NCI-H69 (cell line): Measurements from ENCODE around the gene DLEC1.
A peak's percentile ranks its signal among the peaks of the same experiment; 100 is the strongest.

Experiments
- DNase-seq: peaks from one replicate; lab custom pipeline; 2025; lab: John Stamatoyannopoulos, UW

The DLEC1 gene

GRCh38 chr3:38001456-38002081, 37.4 kb upstream of the DLEC1 start:
- peak; percentile 6 for DNase-seq

GRCh38 chr3:38002291-38002876, 36.6 kb upstream of the DLEC1 start:
- DNase-seq = no peak

GRCh38 chr3:38002940-38003339, 36.1 kb upstream of the DLEC1 start:
- DNase-seq = no peak

- DNase-seq = peak; percentile 19
These were observed 35.6 kb upstream of the DLEC1 start for GRCh38 chr3:38003371-38003816.

- DNase-seq = no peak
These were observed 35.1 kb upstream of the DLEC1 start for GRCh38 chr3:38003817-38004414.

- peak; percentile 60 for DNase-seq
These were observed 34.5 kb upstream of the DLEC1 start for GRCh38 chr3:38004415-38005075.

- no peak for DNase-seq
These were observed 33.7 kb upstream of the DLEC1 start for GRCh38 chr3:38005076-38006020.

- no peak for DNase-seq
These were observed 33.0 kb upstream of the DLEC1 start for GRCh38 chr3:38006031-38006430.

GRCh38 chr3:38006445-38006995, 32.5 kb upstream of the DLEC1 start:
- no peak for DNase-seq

GRCh38 chr3:38007754-38008090, 31.3 kb upstream of the DLEC1 start:
- DNase-seq = no peak

GRCh38 chr3:38008191-38008701, 30.8 kb upstream of the DLEC1 start:
- no peak for DNase-seq

GRCh38 chr3:38008971-38009580, 29.9 kb upstream of the DLEC1 start:
- DNase-seq = no peak

GRCh38 chr3:38009807-38010591, 29.0 kb upstream of the DLEC1 start:
- no peak for DNase-seq

GRCh38 chr3:38011111-38011510, 27.9 kb upstream of the DLEC1 start:
- DNase-seq = no peak

- peak; percentile 21 for DNase-seq
These were observed 23.5 kb upstream of the DLEC1 start for GRCh38 chr3:38015485-38015884.

- no peak for DNase-seq
These were observed 23.0 kb upstream of the DLEC1 start for GRCh38 chr3:38015984-38016383.

- DNase-seq = no peak
These were observed 22.6 kb upstream of the DLEC1 start for GRCh38 chr3:38016410-38016809.

- DNase-seq = no peak
These were observed 22.1 kb upstream of the DLEC1 start for GRCh38 chr3:38016847-38017444.

- DNase-seq = peak; percentile 72
These were observed 21.3 kb upstream of the DLEC1 start for GRCh38 chr3:38017445-38018295.
